Astrocyte (in vitro differentiated cells and primary cell): ENCODE data around the gene SEL1L. TPM values are rescaled to one million over a fixed set of nuclear protein-coding genes. Genes with fewer than 3 reads are reported as not detected.

ENCODE experiments used
- DNase-seq: peaks from one replicate; pipeline ENCODE4 v3.0.0-alpha.2; 2010; ENCODE audit warnings: low read depth
- FAIRE-seq: peaks from 2 replicates; lab custom pipeline; 2011; peaks lifted over from hg19 to GRCh38; lab: Jason Lieb, UNC
- H2AFZ ChIP-seq: 2 replicates; pipeline ENCODE4 v1.6.0; 2012; ENCODE audit warnings: low read depth, low read length, inconsistent platforms
- H3K27ac ChIP-seq: 2 replicates; pipeline ENCODE4 v1.5.1; 2011; ENCODE audit warnings: low read depth, low read length, inconsistent platforms
- H3K27me3 ChIP-seq: 2 replicates; pipeline ENCODE4 v1.6.0; 2011; ENCODE audit warnings: low read length, inconsistent platforms; ENCODE audit not compliant: insufficient read depth
- H3K36me3 ChIP-seq: 2 replicates; pipeline ENCODE4 v1.5.1; 2011; ENCODE audit warnings: low read length, inconsistent platforms; ENCODE audit not compliant: insufficient read depth
- H3K4me1 ChIP-seq: 2 replicates; pipeline ENCODE4 v1.5.1; 2011; ENCODE audit warnings: low read length, inconsistent platforms; ENCODE audit not compliant: insufficient read depth
- H3K4me2 ChIP-seq: 2 replicates; pipeline ENCODE4 v1.6.0; 2012; ENCODE audit warnings: low read length, inconsistent platforms
- H3K4me3 ChIP-seq: 2 replicates; pipeline ENCODE4 v1.5.1; 2011; ENCODE audit warnings: low read depth, mild to moderate bottlenecking, low read length, inconsistent platforms; ENCODE audit not compliant: insufficient read depth
- H3K79me2 ChIP-seq: 2 replicates; pipeline ENCODE4 v1.6.0; 2012; ENCODE audit warnings: mild to moderate bottlenecking, low read length, inconsistent platforms; ENCODE audit not compliant: insufficient read depth
- H3K9ac ChIP-seq: 2 replicates; pipeline ENCODE4 v1.6.0; 2012; ENCODE audit warnings: mild to moderate bottlenecking, low read length, inconsistent platforms
- H3K9me3 ChIP-seq: 2 replicates; pipeline ENCODE4 v1.5.1; 2012; ENCODE audit warnings: low read depth, mild to moderate bottlenecking, low read length, inconsistent platforms; ENCODE audit not compliant: insufficient read depth
- H4K20me1 ChIP-seq: 2 replicates; pipeline ENCODE4 v1.6.0; 2012; ENCODE audit warnings: low read length, inconsistent platforms; ENCODE audit not compliant: insufficient read depth
- H3K27ac Mint-ChIP-seq: one replicate; pipeline ENCODE4 v1.8.0; 2021; ENCODE audit warnings: mild to moderate bottlenecking, mixed read lengths; ENCODE audit not compliant: unreplicated experiment
- H3K27me3 Mint-ChIP-seq: one replicate; pipeline ENCODE4 v1.8.0; 2021; ENCODE audit warnings: low read depth, mixed read lengths; ENCODE audit not compliant: unreplicated experiment
- H3K36me3 Mint-ChIP-seq: one replicate; pipeline ENCODE4 v1.8.0; 2021; ENCODE audit warnings: low read depth, mixed read lengths; ENCODE audit not compliant: unreplicated experiment
- H3K4me1 Mint-ChIP-seq: one replicate; pipeline ENCODE4 v1.8.0; 2021; ENCODE audit warnings: low read depth, mixed read lengths; ENCODE audit not compliant: unreplicated experiment
- H3K4me3 Mint-ChIP-seq: one replicate; pipeline ENCODE4 v1.8.0; 2021; ENCODE audit warnings: mild to moderate bottlenecking, moderate library complexity, mixed read lengths; ENCODE audit not compliant: unreplicated experiment
- H3K9me3 Mint-ChIP-seq: one replicate; pipeline ENCODE4 v1.8.0; 2021; ENCODE audit warnings: mild to moderate bottlenecking, mixed read lengths; ENCODE audit not compliant: unreplicated experiment
- EZH2 ChIP-seq: IDR thresholded peaks from 2 replicates; pipeline ENCODE4 v1.6.1; 2012; ENCODE audit warnings: mild to moderate bottlenecking, low read length, inconsistent platforms; ENCODE audit not compliant: insufficient read depth
- total RNA-seq: library from RNA; stranded (reverse); gene quantifications from 2 replicates; pipeline ENCODE4 v1.2.1, GENCODE V29; 2021
- TF ChIP-seq, protein P1 (sequence below): IDR thresholded peaks from 2 replicates; pipeline ENCODE4 v1.5.1; 2011; ENCODE audit warnings: low read depth, mild to moderate bottlenecking, inconsistent platforms, low read length, moderate library complexity; ENCODE audit not compliant: insufficient read depth

The SEL1L gene
- total RNA-seq, 1 donor from 2014 or later: 108 TPM

DNA sequence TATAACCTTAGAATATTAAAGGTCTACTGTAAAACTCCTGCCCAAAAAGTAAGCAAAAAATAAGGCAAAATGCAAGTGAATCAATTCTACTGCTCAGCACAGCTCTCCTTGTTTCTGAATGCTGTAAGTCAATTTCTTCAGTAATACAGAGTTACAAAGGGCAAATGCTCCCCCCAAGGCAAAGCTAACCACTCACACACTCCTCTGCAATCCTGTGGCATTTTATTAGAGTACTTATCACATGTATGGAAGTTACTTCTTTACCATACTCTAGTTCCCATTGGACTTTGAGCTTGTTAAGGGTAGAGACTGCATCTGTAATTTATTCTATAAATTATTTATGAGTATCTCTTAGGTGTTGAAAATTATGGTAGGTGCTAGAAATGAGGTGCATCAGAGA lies 27.2 kb downstream of the SEL1L start:
- H3K27ac ChIP-seq: no peak overlapping the region
- H3K36me3 Mint-ChIP-seq: peaks cover 6% of the 10 kb centered on the region

DNA sequence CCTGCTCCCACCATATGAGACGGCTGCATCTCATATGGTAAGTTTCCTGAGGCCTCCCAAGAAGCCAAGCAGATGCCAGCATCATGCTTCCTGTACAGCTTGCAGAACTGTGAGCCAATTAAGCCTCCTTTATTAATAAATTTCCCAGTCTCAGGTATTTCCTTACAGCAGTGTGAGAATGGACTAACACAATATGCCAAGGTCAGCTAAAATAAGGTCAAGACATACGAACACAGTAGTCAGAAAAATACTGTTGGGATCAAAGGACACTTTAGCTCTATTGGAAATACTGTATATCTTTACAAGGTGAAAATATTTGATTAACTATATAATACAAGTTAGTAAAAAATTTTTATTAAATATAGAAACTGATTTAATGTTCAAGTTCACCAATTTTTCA lies 28.8 kb downstream of the SEL1L start:
- Mint-ChIP-seq H3K9me3 (no peaks in the 10 kb centered on the region), H3K27ac (no peak overlapping the region), H3K4me3 (no peak overlapping the region), H3K4me1 (no peaks in the 10 kb centered on the region), H3K36me3 (peaks cover 7% of the 10 kb centered on the region), H3K27me3 (no peaks in the 10 kb centered on the region)
- Histone ChIP-seq H3K4me1 (no peaks in the 10 kb centered on the region), H3K4me2 (no peak overlapping the region), H3K4me3 (no peak overlapping the region), H4K20me1 (peaks cover 6% of the 10 kb centered on the region), H3K36me3 (peaks cover 9% of the 10 kb centered on the region), H3K9me3 (no peaks in the 10 kb centered on the region), H3K9ac (no peak overlapping the region), H3K27me3 (no peaks in the 10 kb centered on the region), H2AFZ (no peak overlapping the region), H3K79me2 (no peaks in the 10 kb centered on the region), H3K27ac (no peak overlapping the region)
- no peak for TF ChIP-seq EZH2
- TF ChIP-seq, protein P1, sequence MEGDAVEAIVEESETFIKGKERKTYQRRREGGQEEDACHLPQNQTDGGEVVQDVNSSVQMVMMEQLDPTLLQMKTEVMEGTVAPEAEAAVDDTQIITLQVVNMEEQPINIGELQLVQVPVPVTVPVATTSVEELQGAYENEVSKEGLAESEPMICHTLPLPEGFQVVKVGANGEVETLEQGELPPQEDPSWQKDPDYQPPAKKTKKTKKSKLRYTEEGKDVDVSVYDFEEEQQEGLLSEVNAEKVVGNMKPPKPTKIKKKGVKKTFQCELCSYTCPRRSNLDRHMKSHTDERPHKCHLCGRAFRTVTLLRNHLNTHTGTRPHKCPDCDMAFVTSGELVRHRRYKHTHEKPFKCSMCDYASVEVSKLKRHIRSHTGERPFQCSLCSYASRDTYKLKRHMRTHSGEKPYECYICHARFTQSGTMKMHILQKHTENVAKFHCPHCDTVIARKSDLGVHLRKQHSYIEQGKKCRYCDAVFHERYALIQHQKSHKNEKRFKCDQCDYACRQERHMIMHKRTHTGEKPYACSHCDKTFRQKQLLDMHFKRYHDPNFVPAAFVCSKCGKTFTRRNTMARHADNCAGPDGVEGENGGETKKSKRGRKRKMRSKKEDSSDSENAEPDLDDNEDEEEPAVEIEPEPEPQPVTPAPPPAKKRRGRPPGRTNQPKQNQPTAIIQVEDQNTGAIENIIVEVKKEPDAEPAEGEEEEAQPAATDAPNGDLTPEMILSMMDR: no peak
- FAIRE-seq (no peak), DNase-seq (no peak)

More for the DNA sequence above, 27.2 kb downstream of the SEL1L start:
- Mint-ChIP-seq H3K4me3 (no peak overlapping the region), H3K27me3 (no peaks in the 10 kb centered on the region), H3K4me1 (no peaks in the 10 kb centered on the region), H3K9me3 (no peaks in the 10 kb centered on the region), H3K27ac (no peak overlapping the region)
- no peak for DNase-seq
- peaks cover 9% of the 10 kb centered on the region for H3K36me3 ChIP-seq
- TF ChIP-seq, protein P1: no peak
- TF ChIP-seq EZH2: no peak
- H2AFZ ChIP-seq: no peak overlapping the region
- FAIRE-seq: no peak
- no peaks in the 10 kb centered on the region for H3K9me3 ChIP-seq
- no peaks in the 10 kb centered on the region for H3K4me1 ChIP-seq
- H3K79me2 ChIP-seq: no peaks in the 10 kb centered on the region
- H3K4me2 ChIP-seq: no peak overlapping the region
- H3K4me3 ChIP-seq: no peak overlapping the region
- peaks cover 18% of the 10 kb centered on the region for H4K20me1 ChIP-seq
- no peak overlapping the region for H3K9ac ChIP-seq
- H3K27me3 ChIP-seq: no peaks in the 10 kb centered on the region

- Mint-ChIP-seq H3K4me1 (no peaks in the 10 kb centered on the region), H3K27me3 (no peaks in the 10 kb centered on the region), H3K4me3 (no peak overlapping the region), H3K9me3 (no peaks in the 10 kb centered on the region), H3K27ac (no peak overlapping the region), H3K36me3 (peaks cover 11% of the 10 kb centered on the region)
- no peaks in the 10 kb centered on the region for H3K79me2 ChIP-seq
- H3K4me1 ChIP-seq: no peaks in the 10 kb centered on the region
- no peaks in the 10 kb centered on the region for H3K9me3 ChIP-seq
- H3K27me3 ChIP-seq: no peaks in the 10 kb centered on the region
- DNase-seq (no peak), FAIRE-seq (no peak)
- H3K4me3 ChIP-seq: no peak overlapping the region
- no peak overlapping the region for H3K4me2 ChIP-seq
- no peak overlapping the region for H3K9ac ChIP-seq
- no peak overlapping the region for H3K27ac ChIP-seq
- H4K20me1 ChIP-seq: no peaks in the 10 kb centered on the region
- H2AFZ ChIP-seq: no peak overlapping the region
- peaks cover 55% of the 10 kb centered on the region for H3K36me3 ChIP-seq
- TF ChIP-seq EZH2: no peak
- TF ChIP-seq, protein P1: no peak
Observed at GRCh38 chr14:81485781-81486180, 47.9 kb downstream of the SEL1L start.
